GM12892 (cell line): ENCODE measurements around the gene GOLGA6C.

Experiments
- POLR2A ChIP-seq: IDR thresholded peaks from 2 replicates; pipeline ENCODE4 v1.6.1; 2011; ENCODE audit warnings: low read depth, low read length, control low read depth
- POLR2AphosphoS5 ChIP-seq: IDR thresholded peaks from 2 replicates; pipeline ENCODE4 v1.6.1; 2011; ENCODE audit warnings: low read depth, low read length, control low read depth

DNA sequence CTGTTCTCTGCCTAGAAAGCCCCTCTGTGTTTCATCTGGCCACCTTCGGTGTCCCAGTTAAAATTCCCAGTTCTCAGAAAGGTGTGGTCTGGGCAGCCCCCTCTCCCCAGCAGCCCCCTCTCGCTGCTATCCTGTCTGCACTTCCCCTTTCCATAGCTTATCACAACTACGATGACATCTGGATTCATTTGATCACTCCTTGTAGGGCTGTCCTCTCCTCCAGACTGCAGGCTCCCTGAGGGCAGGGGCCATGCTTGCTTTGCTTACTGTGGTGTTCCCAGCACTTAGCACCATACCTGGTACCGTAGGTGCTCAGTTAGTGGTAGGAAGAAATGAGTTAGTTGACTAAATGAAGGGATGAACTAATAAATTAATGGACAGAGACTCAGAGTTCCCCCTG, 26.3 kb upstream of the GOLGA6C start:
- no peak for TF ChIP-seq POLR2A
- no peak for TF ChIP-seq POLR2AphosphoS5
